HepG2 (cell line): ENCODE results near the gene PIWIL4. TPM values are rescaled to one million over a fixed set of nuclear protein-coding genes. Genes with fewer than 3 reads are reported as not detected.

Experiments used
- ATAC-seq: fragments of 200-7000 bp; cut with Tn5 transposase; 3 replicates; pipeline ENCODE4 v1.9.1; 2020; ENCODE audit warnings: mild to moderate bottlenecking, moderate library complexity
- BruUV-seq: library from RNA; stranded (reverse); fragments of 400-500 nt; replicated peaks from 2 replicates; lab custom pipeline; 2021; lab: Mats Ljungman, UMichigan
- CTCF ChIA-PET: fragments of 300-600 bp; formaldehyde crosslinking; extraction: SDS; loops from one replicate; lab custom pipeline; 2021; ENCODE audit warnings: low total read pairs, inconsistent platforms, low intra/inter-chr PET ratio; lab: Yijun Ruan, JAX
- POLR2A ChIA-PET: fragments of 350-600 bp; sonication (Branson Sonifier 250); formaldehyde crosslinking; loops from one replicate; lab custom pipeline; 2020; ENCODE audit warnings: antibody characterized with exemption, inconsistent platforms; lab: Yijun Ruan, JAX
- DNase-seq: peaks from one replicate; pipeline ENCODE4 v3.0.0-alpha.2; 2015; ENCODE audit warnings: low spot score
- FAIRE-seq: peaks from 3 replicates; lab custom pipeline; 2011; peaks lifted over from hg19 to GRCh38; lab: Jason Lieb, UNC
- H2AFZ ChIP-seq: one replicate; pipeline ENCODE4 v1.6.1; 2011; ENCODE audit warnings: low read length, inconsistent platforms
- H3K27ac ChIP-seq: fragments of 300-600 bp; 3 replicates; pipeline ENCODE4 v1.8.0; 2011; ENCODE audit warnings: mixed run types, mild to moderate bottlenecking, mixed read lengths, low read length, inconsistent platforms; ENCODE audit not compliant: insufficient read depth; ENCODE audit errors: extremely low read length
- H3K27me3 ChIP-seq, 2 experiments: fragments of 200-600 bp in 1 of 2; 2 replicates in 1 of 2; 3 replicates in 1 of 2; pipeline versions ENCODE4 v1.6.0 to v1.8.0; 2011; ENCODE audit warnings: low read length in 2 of 2, mild to moderate bottlenecking in 2 of 2, moderate library complexity in 2 of 2, inconsistent platforms in 1 of 2; ENCODE audit not compliant: insufficient read depth in 2 of 2, control insufficient read depth in 1 of 2
- H3K36me3 ChIP-seq, 2 experiments: fragments of 200-600 bp in 1 of 2; replicated peaks in 1 of 2; 2 replicates in 1 of 2; 3 replicates in 1 of 2; pipeline versions ENCODE4 v1.5.1 to v1.8.0; 2011; ENCODE audit warnings: low read length in 2 of 2, inconsistent platforms in 1 of 2; ENCODE audit not compliant: insufficient read depth in 2 of 2, control insufficient read depth in 1 of 2
- H3K4me1 ChIP-seq: 2 replicates; pipeline ENCODE4 v1.5.1; 2012; ENCODE audit warnings: low read length, inconsistent platforms; ENCODE audit not compliant: insufficient read depth
- H3K4me2 ChIP-seq: 2 replicates; pipeline ENCODE4 v1.6.0; 2011; ENCODE audit warnings: low read depth, low read length, inconsistent platforms
- H3K4me3 ChIP-seq, 3 experiments: fragments of 200-600 bp in 1 of 3; sonication (generic), shearing (Covaris generic) in 1 of 3; replicated peaks in 1 of 3; 2 replicates each; pipeline ENCODE4 v1.5.1; 2011 to 2016; ENCODE audit warnings: low read length in 3 of 3, inconsistent platforms in 2 of 3, low read depth in 2 of 3, mild to moderate bottlenecking in 2 of 3, control low read depth in 1 of 3, mixed read lengths in 1 of 3; ENCODE audit not compliant: insufficient read depth in 1 of 3
- H3K79me2 ChIP-seq: one replicate; pipeline ENCODE4 v1.6.1; 2011; ENCODE audit warnings: low read length, inconsistent platforms; ENCODE audit not compliant: insufficient read depth
- H3K9ac ChIP-seq: 2 replicates; pipeline ENCODE4 v1.6.0; 2011; ENCODE audit warnings: mild to moderate bottlenecking, low read depth, low read length, inconsistent platforms; ENCODE audit not compliant: insufficient read depth
- H3K9me3 ChIP-seq: 2 replicates; pipeline ENCODE4 v1.5.1; 2012; ENCODE audit warnings: mild to moderate bottlenecking, low read length
- H4K20me1 ChIP-seq: 2 replicates; pipeline ENCODE4 v1.6.0; 2011; ENCODE audit warnings: inconsistent platforms, mild to moderate bottlenecking, low read length, moderate library complexity; ENCODE audit not compliant: insufficient read depth
- BRCA1 ChIP-seq: sonication (generic); formaldehyde crosslinking; IDR thresholded peaks from 2 replicates; pipeline ENCODE4 v1.4.0; 2020; ENCODE audit warnings: missing genetic modification reagents
- CHCHD3 ChIP-seq: sonication (generic); formaldehyde crosslinking; IDR thresholded peaks from 2 replicates; pipeline ENCODE4 v1.8.0; 2022; ENCODE audit warnings: mild to moderate bottlenecking, missing genetic modification reagents, moderate library complexity
- DPF2 ChIP-seq: sonication (generic); formaldehyde crosslinking; IDR thresholded peaks from 2 replicates; pipeline ENCODE4 v1.4.0; 2020; ENCODE audit warnings: mild to moderate bottlenecking, low read depth, missing genetic modification reagents, borderline replicate concordance
- GZF1 ChIP-seq: sonication (generic); formaldehyde crosslinking; IDR thresholded peaks from 2 replicates; pipeline ENCODE4 v1.5.1; 2020; ENCODE audit warnings: mild to moderate bottlenecking, missing genetic modification reagents
- HDAC6 ChIP-seq: fragments of 200-600 bp; sonication (generic); IDR thresholded peaks from 2 replicates; pipeline ENCODE4 v1.7.0; 2017; ENCODE audit warnings: mild to moderate bottlenecking, antibody characterized with exemption, low read length, low read depth
- RXRA ChIP-seq: sonication (generic); formaldehyde crosslinking; IDR thresholded peaks from 2 replicates; pipeline ENCODE4 v1.5.1; 2020; ENCODE audit warnings: missing genetic modification reagents
- ZNF101 ChIP-seq: sonication (generic); formaldehyde crosslinking; IDR thresholded peaks from 2 replicates; pipeline ENCODE4 v1.4.0; 2020; ENCODE audit warnings: mild to moderate bottlenecking, low read depth, missing genetic modification reagents, borderline replicate concordance
- ZNF556 ChIP-seq: sonication (generic); formaldehyde crosslinking; IDR thresholded peaks from 2 replicates; pipeline ENCODE4 v1.4.0; 2020; ENCODE audit warnings: mild to moderate bottlenecking, missing genetic modification reagents, borderline replicate concordance
- ZNF567 ChIP-seq: sonication (generic); formaldehyde crosslinking; IDR thresholded peaks from 2 replicates; pipeline ENCODE4 v1.8.1; 2023; ENCODE audit warnings: mild to moderate bottlenecking, missing genetic modification reagents, borderline replicate concordance
- ZNF879 ChIP-seq: sonication (generic); formaldehyde crosslinking; IDR thresholded peaks from 2 replicates; pipeline ENCODE4 v1.8.1; 2023; ENCODE audit warnings: missing genetic modification reagents
- WGBS: methylation state at CpG from one replicate; pipeline ENCODE4 v1.1.6; 2017; ENCODE audit warnings: low lambda C conversion rate; 5-methylcytosine and 5-hydroxymethylcytosine counted together
- in situ Hi-C: cut with HindIII; loops from 2 replicates; pipeline ENCODE4 v1.10.0; 2017; ENCODE audit warnings: low pct_unique_long_range_greater_than_20kb; ENCODE audit not compliant: extremely low pct_ligation_motif_present
- intact Hi-C: fragments of 100-400 bp; cut with micrococcal nuclease; formaldehyde crosslinking; loops from one replicate; pipeline ENCODE4 v1.10.0; 2022; ENCODE audit not compliant: unreplicated experiment
- polyA plus RNA-seq, 8 experiments: library from polyadenylated mRNA; depleted of rRNA in 3 of 8; stranded (reverse) in 7 of 8; unstranded in 1 of 8; fragments of >200 nt; fragmentation: Illumina TruSeq in 4 of 8; extraction: Trizol in 4 of 8; gene quantifications; 2 replicates each; pipeline versions ENCODE4 v1.2.1 to v1.2.3, GENCODE V29; 2011 to 2016; ENCODE audit warnings: low read depth in 4 of 8, missing spikeins in 1 of 8, mixed read lengths in 1 of 8; ENCODE audit not compliant: insufficient read depth in 1 of 8
- total RNA-seq, 5 experiments: library from RNA; depleted of rRNA; stranded (reverse); fragments of >200 nt; fragmentation: Illumina TruSeq; extraction: Trizol; gene quantifications; 2 replicates each; pipeline ENCODE4 v1.2.3, GENCODE V29; 2016; ENCODE audit warnings: low read depth in 1 of 5
- TF ChIP-seq, protein P1 (sequence below): sonication (generic); formaldehyde crosslinking; IDR thresholded peaks from 2 replicates; pipeline ENCODE4 v1.4.0; 2020; ENCODE audit warnings: mild to moderate bottlenecking, missing genetic modification reagents
- TF ChIP-seq, protein P2 (sequence below): sonication (generic); formaldehyde crosslinking; IDR thresholded peaks from 2 replicates; pipeline ENCODE4 v1.4.0; 2020; ENCODE audit warnings: missing genetic modification reagents

The PIWIL4 gene
- total and polyA plus RNA-seq, 2 of the 13 experiments (the other 11 are each of a cell fraction or from before 2014, with no cell fraction given): 0.08 TPM; not detected in 1

DNA sequence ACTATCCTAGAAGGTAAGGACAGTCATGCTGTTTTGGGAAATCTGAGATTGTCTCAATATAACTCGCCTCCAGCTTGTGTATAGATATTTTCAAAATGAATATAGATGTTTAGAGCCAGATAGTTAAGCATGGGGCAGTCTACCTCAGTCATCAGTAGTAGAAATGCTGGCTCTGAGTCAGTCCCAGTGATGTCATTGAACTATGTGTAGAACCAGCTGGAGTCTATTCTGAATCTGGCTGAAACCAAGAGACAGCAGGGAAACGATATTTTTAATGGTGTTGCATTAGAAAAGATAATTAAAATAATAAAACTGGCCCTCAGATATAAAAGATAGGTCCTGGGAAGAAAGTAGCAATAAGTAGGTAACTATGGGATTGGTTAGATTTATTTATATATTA, 25.9 kb downstream of the PIWIL4 start:
- no peaks in the 10 kb centered on the region for H3K79me2 ChIP-seq
- intact Hi-C loops (no loop called here), in situ Hi-C loops (no loop called here)
- H4K20me1 ChIP-seq: no peaks in the 10 kb centered on the region
- H2AFZ ChIP-seq: no peak overlapping the region
- H3K4me2 ChIP-seq: no peak overlapping the region
- H3K9ac ChIP-seq: no peak overlapping the region
- DNase-seq: no peak
- no peak overlapping the region for H3K27ac ChIP-seq
- peaks cover 1 to 3% of the 10 kb centered on the region in 2 experiments; a peak in 2 of 5 replicates for H3K27me3 ChIP-seq
- TF ChIP-seq GZF1 (CRISPR knock-in tag) (no peak), RXRA (CRISPR knock-in tag) (no peak), DPF2 (CRISPR knock-in tag) (no peak), ZNF879 (CRISPR knock-in tag) (no peak), ZNF556 (CRISPR knock-in tag) (no peak), CHCHD3 (CRISPR knock-in tag) (no peak), ZNF567 (no peak)
- WGBS: 0% methylated on average over 2 of the region's 2 CpGs
- CTCF ChIA-PET: no interaction called here
- H3K9me3 ChIP-seq: no peaks in the 10 kb centered on the region
- no peak overlapping the region for H3K4me3 ChIP-seq
- POLR2A ChIA-PET: no interaction called here
- no peak for FAIRE-seq
- H3K4me1 ChIP-seq: no peaks in the 10 kb centered on the region
- ATAC-seq: no peak
- no peaks in the 10 kb centered on the region for H3K36me3 ChIP-seq
- no TSS peak for BruUV-seq

DNA sequence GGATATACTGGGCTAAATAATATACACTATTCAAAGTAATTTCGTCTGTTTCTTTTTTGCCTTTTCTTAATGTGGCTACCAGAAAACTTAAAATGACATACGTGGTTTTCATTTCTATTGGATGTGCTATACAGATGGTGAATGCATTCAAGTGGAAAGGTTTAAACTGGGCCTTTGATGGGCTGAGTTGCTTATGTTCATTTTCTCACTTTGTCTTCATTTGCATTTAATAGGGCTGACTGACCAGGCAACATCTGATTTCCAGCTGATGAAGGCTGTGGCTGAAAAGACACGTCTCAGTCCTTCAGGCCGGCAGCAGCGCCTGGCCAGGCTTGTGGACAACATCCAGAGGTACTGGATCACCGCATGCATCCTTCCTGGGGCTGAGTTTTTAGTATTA, 27.9 kb downstream of the PIWIL4 start:
- 52% methylated on average over 6 of the region's 6 CpGs for WGBS
- TF ChIP-seq BRCA1 (CRISPR knock-in tag): no peak
- TF ChIP-seq, protein P1, sequence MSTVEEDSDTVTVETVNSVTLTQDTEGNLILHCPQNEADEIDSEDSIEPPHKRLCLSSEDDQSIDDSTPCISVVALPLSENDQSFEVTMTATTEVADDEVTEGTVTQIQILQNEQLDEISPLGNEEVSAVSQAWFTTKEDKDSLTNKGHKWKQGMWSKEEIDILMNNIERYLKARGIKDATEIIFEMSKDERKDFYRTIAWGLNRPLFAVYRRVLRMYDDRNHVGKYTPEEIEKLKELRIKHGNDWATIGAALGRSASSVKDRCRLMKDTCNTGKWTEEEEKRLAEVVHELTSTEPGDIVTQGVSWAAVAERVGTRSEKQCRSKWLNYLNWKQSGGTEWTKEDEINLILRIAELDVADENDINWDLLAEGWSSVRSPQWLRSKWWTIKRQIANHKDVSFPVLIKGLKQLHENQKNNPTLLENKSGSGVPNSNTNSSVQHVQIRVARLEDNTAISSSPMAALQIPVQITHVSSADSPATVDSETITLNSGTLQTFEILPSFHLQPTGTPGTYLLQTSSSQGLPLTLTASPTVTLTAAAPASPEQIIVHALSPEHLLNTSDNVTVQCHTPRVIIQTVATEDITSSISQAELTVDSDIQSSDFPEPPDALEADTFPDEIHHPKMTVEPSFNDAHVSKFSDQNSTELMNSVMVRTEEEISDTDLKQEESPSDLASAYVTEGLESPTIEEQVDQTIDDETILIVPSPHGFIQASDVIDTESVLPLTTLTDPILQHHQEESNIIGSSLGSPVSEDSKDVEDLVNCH (CRISPR knock-in tag): no peak
- no peak for TF ChIP-seq HDAC6
- no peak for TF ChIP-seq ZNF101 (CRISPR knock-in tag)
- TF ChIP-seq, protein P2, sequence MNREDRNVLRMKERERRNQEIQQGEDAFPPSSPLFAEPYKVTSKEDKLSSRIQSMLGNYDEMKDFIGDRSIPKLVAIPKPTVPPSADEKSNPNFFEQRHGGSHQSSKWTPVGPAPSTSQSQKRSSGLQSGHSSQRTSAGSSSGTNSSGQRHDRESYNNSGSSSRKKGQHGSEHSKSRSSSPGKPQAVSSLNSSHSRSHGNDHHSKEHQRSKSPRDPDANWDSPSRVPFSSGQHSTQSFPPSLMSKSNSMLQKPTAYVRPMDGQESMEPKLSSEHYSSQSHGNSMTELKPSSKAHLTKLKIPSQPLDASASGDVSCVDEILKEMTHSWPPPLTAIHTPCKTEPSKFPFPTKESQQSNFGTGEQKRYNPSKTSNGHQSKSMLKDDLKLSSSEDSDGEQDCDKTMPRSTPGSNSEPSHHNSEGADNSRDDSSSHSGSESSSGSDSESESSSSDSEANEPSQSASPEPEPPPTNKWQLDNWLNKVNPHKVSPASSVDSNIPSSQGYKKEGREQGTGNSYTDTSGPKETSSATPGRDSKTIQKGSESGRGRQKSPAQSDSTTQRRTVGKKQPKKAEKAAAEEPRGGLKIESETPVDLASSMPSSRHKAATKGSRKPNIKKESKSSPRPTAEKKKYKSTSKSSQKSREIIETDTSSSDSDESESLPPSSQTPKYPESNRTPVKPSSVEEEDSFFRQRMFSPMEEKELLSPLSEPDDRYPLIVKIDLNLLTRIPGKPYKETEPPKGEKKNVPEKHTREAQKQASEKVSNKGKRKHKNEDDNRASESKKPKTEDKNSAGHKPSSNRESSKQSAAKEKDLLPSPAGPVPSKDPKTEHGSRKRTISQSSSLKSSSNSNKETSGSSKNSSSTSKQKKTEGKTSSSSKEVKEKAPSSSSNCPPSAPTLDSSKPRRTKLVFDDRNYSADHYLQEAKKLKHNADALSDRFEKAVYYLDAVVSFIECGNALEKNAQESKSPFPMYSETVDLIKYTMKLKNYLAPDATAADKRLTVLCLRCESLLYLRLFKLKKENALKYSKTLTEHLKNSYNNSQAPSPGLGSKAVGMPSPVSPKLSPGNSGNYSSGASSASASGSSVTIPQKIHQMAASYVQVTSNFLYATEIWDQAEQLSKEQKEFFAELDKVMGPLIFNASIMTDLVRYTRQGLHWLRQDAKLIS (CRISPR knock-in tag): no peak

More for the DNA sequence above, 27.9 kb downstream of the PIWIL4 start:
- no peaks in the 10 kb centered on the region for H4K20me1 ChIP-seq
- no peaks in the 10 kb centered on the region for H3K36me3 ChIP-seq
- no peak overlapping the region for H3K9ac ChIP-seq
- no peak overlapping the region for H3K4me3 ChIP-seq
- intact Hi-C loops (no loop called here), in situ Hi-C loops (loop anchor here (5.0 kb wide), 1 partner anchor 78 kb away; no protein-coding TSS in a partner anchor)
- H3K27ac ChIP-seq: no peak overlapping the region
- H2AFZ ChIP-seq: no peak overlapping the region
- POLR2A ChIA-PET: no interaction called here
- FAIRE-seq (no peak), DNase-seq (no peak), ATAC-seq (no peak)
- peaks cover 0 to 1% of the 10 kb centered on the region in 2 experiments; a peak in 2 of 5 replicates for H3K27me3 ChIP-seq
- no TSS peak for BruUV-seq
- CTCF ChIA-PET: no interaction called here
- H3K79me2 ChIP-seq: no peaks in the 10 kb centered on the region
- H3K4me1 ChIP-seq: no peaks in the 10 kb centered on the region
- no peak overlapping the region for H3K4me2 ChIP-seq
- H3K9me3 ChIP-seq: no peaks in the 10 kb centered on the region
